Measurements from ENCODE around the gene BRF1.

The BRF1 gene

DNA sequence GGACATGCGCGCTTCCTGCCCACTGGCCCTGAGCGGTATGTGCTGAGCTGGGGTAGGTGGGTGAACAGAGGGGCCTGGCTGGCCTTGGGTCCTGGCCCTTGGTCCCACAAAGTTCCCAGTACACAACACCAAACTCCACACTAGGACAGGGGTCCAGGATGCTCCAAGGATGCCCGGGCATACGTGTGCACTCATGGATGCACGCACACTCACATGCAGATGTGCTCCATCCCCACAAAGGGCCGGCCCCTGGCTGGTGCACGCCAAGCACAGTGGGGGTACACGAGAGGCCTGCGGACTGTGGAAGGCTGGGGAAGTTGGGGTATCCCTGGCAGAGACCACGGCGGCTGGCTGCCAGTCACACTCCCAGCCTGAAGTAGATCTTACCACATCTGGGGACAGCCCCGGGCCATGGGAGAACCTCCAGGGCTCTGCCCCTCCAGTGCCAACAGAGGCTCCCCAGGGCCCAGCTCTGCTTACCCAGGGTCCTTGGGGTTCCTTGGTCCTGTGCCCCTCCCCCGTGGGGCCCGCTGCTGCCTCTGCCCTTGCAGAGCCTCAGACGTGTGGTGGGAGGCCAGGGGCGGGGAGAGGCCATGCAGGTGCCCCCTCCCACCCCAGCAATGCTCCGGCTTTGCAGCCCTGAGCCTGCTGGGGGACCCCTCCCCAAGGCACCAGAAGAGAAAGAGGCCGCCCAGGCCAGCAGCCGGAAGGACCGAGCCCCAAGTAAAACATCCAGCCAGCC, 95.7 kb downstream of the BRF1 start:
- Histone ChIP-seq H3K9ac (ENCODE audit: low read depth in 1 of 2, low read length in 2 of 2) (no peak overlapping the region), H3K4me1 (ENCODE audit: control insufficient read depth in 1 of 2, insufficient read depth in 2 of 2, low read length in 2 of 2) (peaks cover 14 to 23% of the 10 kb centered on the region in 2 donors), H3K9me3 (ENCODE audit: control insufficient read depth in 1 of 2, low read length in 2 of 2) (no peaks in the 10 kb centered on the region), H3K36me3 (ENCODE audit: control insufficient read depth in 1 of 2, insufficient read depth in 2 of 2, low read length in 2 of 2) (peaks cover 0 to 3% of the 10 kb centered on the region in 2 donors), H3K4me3 (ENCODE audit: low read depth in 1 of 2, low read length in 2 of 2) (no peak overlapping the region), H3K27ac (ENCODE audit: low read depth, low read length) (no peak overlapping the region), H3K27me3 (ENCODE audit: control insufficient read depth in 1 of 2, insufficient read depth in 2 of 2, low read length in 2 of 2) (peaks cover 19% of the 10 kb centered on the region in 2 donors)

GRCh38 chr14:105204206-105204930, 96.4 kb downstream of the BRF1 start:
- no peaks in the 10 kb centered on the region for H3K36me3 ChIP-seq (ENCODE audit: control insufficient read depth in 1 of 2, insufficient read depth in 2 of 2, low read length in 2 of 2)
- no peaks in the 10 kb centered on the region for H3K9me3 ChIP-seq (ENCODE audit: control insufficient read depth in 1 of 2, low read length in 2 of 2)
- peaks cover 14 to 25% of the 10 kb centered on the region in 2 donors for H3K4me1 ChIP-seq (ENCODE audit: control insufficient read depth in 1 of 2, insufficient read depth in 2 of 2, low read length in 2 of 2)
- H3K27ac ChIP-seq (ENCODE audit: low read depth, low read length) = no peak overlapping the region
- peaks cover 19 to 23% of the 10 kb centered on the region in 2 donors for H3K27me3 ChIP-seq (ENCODE audit: control insufficient read depth in 1 of 2, insufficient read depth in 2 of 2, low read length in 2 of 2)
- H3K4me3 ChIP-seq (ENCODE audit: low read depth in 1 of 2, low read length in 2 of 2) = no peak overlapping the region
- no peak overlapping the region for H3K9ac ChIP-seq (ENCODE audit: low read depth in 1 of 2, low read length in 2 of 2)

DNA sequence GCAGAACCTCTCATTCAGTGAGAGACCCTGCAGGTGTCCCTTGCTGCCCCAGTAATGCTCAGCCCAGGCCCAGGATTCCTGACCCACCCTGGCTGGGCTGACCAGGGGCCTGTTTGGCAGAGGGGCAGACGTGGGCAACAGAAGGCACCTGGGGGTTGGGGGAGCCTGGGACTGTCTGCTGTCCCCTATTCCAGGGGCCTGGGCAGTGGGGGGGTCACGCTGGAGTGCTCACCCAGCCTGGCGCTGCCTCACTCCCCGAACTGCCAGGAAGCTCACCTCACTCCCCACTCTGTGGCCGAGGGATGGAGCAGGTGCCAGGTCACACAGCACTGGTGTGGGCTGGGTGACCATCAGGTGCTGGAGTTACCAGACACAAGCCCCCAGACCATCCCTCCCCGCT, 97.1 kb downstream of the BRF1 start:
- Histone ChIP-seq H3K27ac (ENCODE audit: low read depth, low read length) (no peak overlapping the region), H3K4me3 (ENCODE audit: low read depth in 1 of 2, low read length in 2 of 2) (no peak overlapping the region), H3K9ac (ENCODE audit: low read depth in 1 of 2, low read length in 2 of 2) (no peak overlapping the region), H3K9me3 (ENCODE audit: control insufficient read depth in 1 of 2, low read length in 2 of 2) (no peaks in the 10 kb centered on the region), H3K36me3 (ENCODE audit: control insufficient read depth in 1 of 2, insufficient read depth in 2 of 2, low read length in 2 of 2) (no peaks in the 10 kb centered on the region), H3K27me3 (ENCODE audit: control insufficient read depth in 1 of 2, insufficient read depth in 2 of 2, low read length in 2 of 2) (peaks cover 20 to 23% of the 10 kb centered on the region in 2 donors), H3K4me1 (ENCODE audit: control insufficient read depth in 1 of 2, insufficient read depth in 2 of 2, low read length in 2 of 2) (peaks cover 14 to 26% of the 10 kb centered on the region in 2 donors)

DNA sequence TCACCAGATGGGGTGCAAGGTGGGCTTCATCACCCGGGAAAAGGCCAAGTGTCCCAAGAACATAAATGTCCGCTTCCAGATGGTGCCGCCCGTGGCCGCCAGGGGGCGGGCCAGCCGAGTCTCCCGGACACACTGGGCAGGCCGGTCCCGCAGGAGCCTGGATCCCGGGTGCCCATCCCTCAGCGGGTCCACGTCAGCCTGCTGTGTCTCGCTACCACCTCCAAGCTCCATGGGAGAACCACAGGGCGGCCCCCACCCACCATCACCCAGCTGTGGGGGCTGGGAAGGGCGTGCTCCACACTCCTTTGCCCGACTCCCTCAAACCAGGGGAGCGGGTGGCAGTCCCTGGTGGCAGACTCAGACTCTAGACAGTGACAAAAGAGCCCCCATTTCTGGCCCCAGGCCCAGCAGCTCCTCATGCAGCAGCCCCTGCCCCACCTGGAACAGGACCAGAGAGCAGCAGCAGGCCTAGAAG, 97.7 kb downstream of the BRF1 start:
- Histone ChIP-seq H3K9me3 (ENCODE audit: control insufficient read depth in 1 of 2, low read length in 2 of 2) (no peaks in the 10 kb centered on the region), H3K4me1 (ENCODE audit: control insufficient read depth in 1 of 2, insufficient read depth in 2 of 2, low read length in 2 of 2) (peaks cover 14 to 26% of the 10 kb centered on the region in 2 donors), H3K4me3 (ENCODE audit: low read depth in 1 of 2, low read length in 2 of 2) (no peak overlapping the region), H3K27ac (ENCODE audit: low read depth, low read length) (no peak overlapping the region), H3K27me3 (ENCODE audit: control insufficient read depth in 1 of 2, insufficient read depth in 2 of 2, low read length in 2 of 2) (peaks cover 26 to 28% of the 10 kb centered on the region in 2 donors), H3K9ac (ENCODE audit: low read depth in 1 of 2, low read length in 2 of 2) (no peak overlapping the region), H3K36me3 (ENCODE audit: control insufficient read depth in 1 of 2, insufficient read depth in 2 of 2, low read length in 2 of 2) (no peaks in the 10 kb centered on the region)

- H3K4me1 ChIP-seq (ENCODE audit: control insufficient read depth in 1 of 2, insufficient read depth in 2 of 2, low read length in 2 of 2) = peaks cover 14 to 34% of the 10 kb centered on the region in 2 donors
- H3K27ac ChIP-seq (ENCODE audit: low read depth, low read length) = no peak overlapping the region
Observed at GRCh38 chr14:105201925-105202513, 98.8 kb downstream of the BRF1 start.

DNA sequence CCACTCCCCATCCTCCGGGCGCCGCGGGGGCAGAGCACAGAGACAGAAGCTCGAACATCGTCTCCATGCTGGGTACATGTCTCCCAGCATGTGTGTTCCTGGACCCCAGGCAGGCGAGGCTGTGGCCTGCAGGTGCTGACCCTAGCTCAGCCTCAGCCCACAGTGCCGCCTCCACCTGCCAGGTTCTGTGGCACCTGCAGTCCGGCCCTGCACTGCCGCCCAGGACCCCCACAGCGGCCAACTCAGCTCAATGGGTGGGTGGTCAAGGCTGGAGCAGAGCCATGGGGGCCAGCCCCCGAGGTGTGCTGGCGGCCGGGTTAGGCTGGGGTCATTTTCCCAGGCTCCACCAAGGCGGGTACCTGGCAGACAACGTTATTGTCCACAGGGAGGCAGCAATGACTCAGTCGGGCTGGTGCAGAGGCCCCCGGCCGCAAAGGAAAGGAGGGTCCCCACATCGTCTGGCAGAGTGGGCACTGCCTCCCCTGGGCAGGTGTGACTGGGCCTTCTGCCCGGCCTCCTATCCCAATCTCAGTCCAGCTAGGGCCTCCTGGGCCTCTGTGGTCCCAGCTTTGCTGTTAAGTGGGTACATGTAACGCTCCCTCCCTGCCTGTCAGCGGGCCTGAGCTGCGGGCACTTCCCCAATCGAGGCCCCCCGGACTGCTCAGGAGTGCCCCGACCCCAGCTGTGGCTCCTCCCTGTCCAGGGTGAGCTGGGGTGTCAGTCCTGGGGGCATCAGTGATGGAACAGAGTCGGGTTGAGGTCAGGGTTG, 99.5 kb downstream of the BRF1 start:
- Histone ChIP-seq H3K9me3 (ENCODE audit: control insufficient read depth in 1 of 2, low read length in 2 of 2) (no peaks in the 10 kb centered on the region), H3K4me3 (ENCODE audit: low read depth in 1 of 2, low read length in 2 of 2) (no peak overlapping the region), H3K9ac (ENCODE audit: low read depth in 1 of 2, low read length in 2 of 2) (no peak overlapping the region), H3K27me3 (ENCODE audit: control insufficient read depth in 1 of 2, insufficient read depth in 2 of 2, low read length in 2 of 2) (peaks cover 33 to 42% of the 10 kb centered on the region in 2 donors), H3K27ac (ENCODE audit: low read depth, low read length) (no peak overlapping the region), H3K4me1 (ENCODE audit: control insufficient read depth in 1 of 2, insufficient read depth in 2 of 2, low read length in 2 of 2) (peaks cover 15 to 36% of the 10 kb centered on the region in 2 donors), H3K36me3 (ENCODE audit: control insufficient read depth in 1 of 2, insufficient read depth in 2 of 2, low read length in 2 of 2) (no peaks in the 10 kb centered on the region)

More at GRCh38 chr14:105201925-105202513, 98.8 kb downstream of the BRF1 start:
- H3K36me3 ChIP-seq (ENCODE audit: control insufficient read depth in 1 of 2, insufficient read depth in 2 of 2, low read length in 2 of 2) = no peaks in the 10 kb centered on the region
- H3K27me3 ChIP-seq (ENCODE audit: control insufficient read depth in 1 of 2, insufficient read depth in 2 of 2, low read length in 2 of 2) = peaks cover 32 to 35% of the 10 kb centered on the region in 2 donors
- H3K4me3 ChIP-seq (ENCODE audit: low read depth in 1 of 2, low read length in 2 of 2) = no peak overlapping the region
- no peak overlapping the region for H3K9ac ChIP-seq (ENCODE audit: low read depth in 1 of 2, low read length in 2 of 2)
- no peaks in the 10 kb centered on the region for H3K9me3 ChIP-seq (ENCODE audit: control insufficient read depth in 1 of 2, low read length in 2 of 2)

GRCh38 chr14:105200641-105201040, 100.2 kb downstream of the BRF1 start:
- Histone ChIP-seq H3K4me3 (ENCODE audit: low read depth in 1 of 2, low read length in 2 of 2) (no peak overlapping the region), H3K36me3 (ENCODE audit: control insufficient read depth in 1 of 2, insufficient read depth in 2 of 2, low read length in 2 of 2) (no peaks in the 10 kb centered on the region), H3K27ac (ENCODE audit: low read depth, low read length) (no peak overlapping the region), H3K9me3 (ENCODE audit: control insufficient read depth in 1 of 2, low read length in 2 of 2) (no peaks in the 10 kb centered on the region), H3K4me1 (ENCODE audit: control insufficient read depth in 1 of 2, insufficient read depth in 2 of 2, low read length in 2 of 2) (peaks cover 20 to 37% of the 10 kb centered on the region in 2 donors), H3K9ac (ENCODE audit: low read depth in 1 of 2, low read length in 2 of 2) (no peak overlapping the region), H3K27me3 (ENCODE audit: control insufficient read depth in 1 of 2, insufficient read depth in 2 of 2, low read length in 2 of 2) (peaks cover 40 to 49% of the 10 kb centered on the region in 2 donors)

- Histone ChIP-seq H3K4me1 (ENCODE audit: control insufficient read depth in 1 of 2, insufficient read depth in 2 of 2, low read length in 2 of 2) (peaks cover 20 to 41% of the 10 kb centered on the region in 2 donors), H3K27me3 (ENCODE audit: control insufficient read depth in 1 of 2, insufficient read depth in 2 of 2, low read length in 2 of 2) (peaks cover 45 to 55% of the 10 kb centered on the region in 2 donors), H3K9ac (ENCODE audit: low read depth in 1 of 2, low read length in 2 of 2) (no peak overlapping the region), H3K27ac (ENCODE audit: low read depth, low read length) (no peak overlapping the region), H3K4me3 (ENCODE audit: low read depth in 1 of 2, low read length in 2 of 2) (no peak overlapping the region), H3K9me3 (ENCODE audit: control insufficient read depth in 1 of 2, low read length in 2 of 2) (no peaks in the 10 kb centered on the region), H3K36me3 (ENCODE audit: control insufficient read depth in 1 of 2, insufficient read depth in 2 of 2, low read length in 2 of 2) (no peaks in the 10 kb centered on the region)
Observed at GRCh38 chr14:105200074-105200473, 100.7 kb downstream of the BRF1 start.

GRCh38 chr14:105199093-105199492, 101.7 kb downstream of the BRF1 start:
- Histone ChIP-seq H3K27ac (ENCODE audit: low read depth, low read length) (no peak overlapping the region), H3K9ac (ENCODE audit: low read depth in 1 of 2, low read length in 2 of 2) (no peak overlapping the region), H3K27me3 (ENCODE audit: control insufficient read depth in 1 of 2, insufficient read depth in 2 of 2, low read length in 2 of 2) (peaks cover 54 to 64% of the 10 kb centered on the region in 2 donors), H3K4me3 (ENCODE audit: low read depth in 1 of 2, low read length in 2 of 2) (no peak overlapping the region), H3K9me3 (ENCODE audit: control insufficient read depth in 1 of 2, low read length in 2 of 2) (no peaks in the 10 kb centered on the region), H3K4me1 (ENCODE audit: control insufficient read depth in 1 of 2, insufficient read depth in 2 of 2, low read length in 2 of 2) (peaks cover 12 to 34% of the 10 kb centered on the region in 2 donors), H3K36me3 (ENCODE audit: control insufficient read depth in 1 of 2, insufficient read depth in 2 of 2, low read length in 2 of 2) (no peaks in the 10 kb centered on the region)

All from duodenal mucosa (tissue), 2 donors.